Activated CD4-positive, alpha-beta T cell treated with anti-CD3 and anti-CD28 coated beads, Interleukin-2, amount 10 ng/mL, durations not matched to agents 7 days and 5 days (primary cell): ENCODE results near the gene DOK4. TPM values are rescaled to one million over a fixed set of nuclear protein-coding genes. Genes with fewer than 3 reads are reported as not detected.

Experiments
- CTCF ChIA-PET: fragments of 350-600 bp; sonication (Branson Sonifier 250); formaldehyde crosslinking; loops from one replicate; lab custom pipeline; 2021; ENCODE audit warnings: antibody characterized with exemption; lab: Charles Lee
- POLR2A ChIA-PET: fragments of 350-600 bp; sonication (Branson Sonifier 250); formaldehyde crosslinking; loops from one replicate; lab custom pipeline; 2021; ENCODE audit warnings: antibody characterized with exemption; lab: Charles Lee
- DNase-seq: peaks from one replicate; pipeline ENCODE4 v3.0.0-alpha.2; 2020
- H3K27ac Mint-ChIP-seq: one replicate; pipeline ENCODE4 v1.8.0; 2021; ENCODE audit warnings: mild to moderate bottlenecking, moderate library complexity, mixed read lengths
- H3K27me3 Mint-ChIP-seq: one replicate; pipeline ENCODE4 v1.8.0; 2021; ENCODE audit warnings: mixed read lengths
- H3K36me3 Mint-ChIP-seq: one replicate; pipeline ENCODE4 v1.8.0; 2021; ENCODE audit warnings: low read depth, mixed read lengths
- H3K4me1 Mint-ChIP-seq: one replicate; pipeline ENCODE4 v1.8.0; 2021; ENCODE audit warnings: mixed read lengths
- H3K4me3 Mint-ChIP-seq: one replicate; pipeline ENCODE4 v1.8.0; 2021; ENCODE audit warnings: mild to moderate bottlenecking, moderate library complexity, mixed read lengths
- H3K9me3 Mint-ChIP-seq: one replicate; pipeline ENCODE4 v1.8.0; 2021; ENCODE audit warnings: mixed read lengths
- total RNA-seq, 2 experiments: library from RNA; stranded (reverse); gene quantifications; one replicate each; pipeline ENCODE4 v1.2.3, GENCODE V29; 2021

Gene DOK4
- total RNA-seq, 2 experiments from 2014 or later, result 2.3 to 2.7 TPM

GRCh38 chr16:57489229-57489628, 2.9 kb upstream of the DOK4 start:
- Mint-ChIP-seq H3K4me1 (peaks cover 17% of the 10 kb centered on the region), H3K27ac (no peak overlapping the region), H3K36me3 (no peaks in the 10 kb centered on the region), H3K4me3 (no peak overlapping the region), H3K27me3 (peaks cover 7% of the 10 kb centered on the region), H3K9me3 (no peaks in the 10 kb centered on the region)
- ChIA-PET CTCF (interaction anchor here (0.6 to 1.3 kb wide), 4 partner anchors 14 to 72 kb away, joined by 3 to 4 read pairs (median 4); no protein-coding TSS in a partner anchor), POLR2A (no interaction called here)
- no peak for DNase-seq

- Mint-ChIP-seq H3K36me3 (no peaks in the 10 kb centered on the region), H3K27ac (no peak overlapping the region), H3K4me3 (peak overlapping the region; percentile 68), H3K9me3 (no peaks in the 10 kb centered on the region), H3K27me3 (peaks cover 5% of the 10 kb centered on the region), H3K4me1 (peaks cover 17% of the 10 kb centered on the region)
- no peak for DNase-seq
- ChIA-PET POLR2A (no interaction called here), CTCF (interaction anchor here (1.1 to 2.5 kb wide), 10 partner anchors 9 to 162 kb away, joined by 3 to 14 read pairs (median 4); partner anchors contain the start of gene POLR2C)
Observed at GRCh38 chr16:57486858-57487834, 853 bp upstream of the DOK4 start.

- Mint-ChIP-seq H3K27ac (no peak overlapping the region), H3K36me3 (no peaks in the 10 kb centered on the region), H3K27me3 (no peaks in the 10 kb centered on the region), H3K4me3 (peak overlapping the region; percentile 76), H3K4me1 (peaks cover 17% of the 10 kb centered on the region), H3K9me3 (no peaks in the 10 kb centered on the region)
- ChIA-PET POLR2A (interaction anchor here (0.6 kb wide), 1 partner anchor 30 kb away, joined by 5 read pairs; no protein-coding TSS in a partner anchor), CTCF (interaction anchor here (0.7 to 2.5 kb wide), 7 partner anchors 9 to 115 kb away, joined by 3 to 14 read pairs (median 7); partner anchors contain the start of gene POLR2C)
- no peak for DNase-seq
Observed at GRCh38 chr16:57485091-57485915, 990 bp downstream of the DOK4 start.

GRCh38 chr16:57484515-57485005, 1.7 kb downstream of the DOK4 start:
- Mint-ChIP-seq H3K9me3 (no peaks in the 10 kb centered on the region), H3K27me3 (no peaks in the 10 kb centered on the region), H3K4me1 (peaks cover 17% of the 10 kb centered on the region), H3K27ac (no peak overlapping the region), H3K4me3 (no peak overlapping the region), H3K36me3 (no peaks in the 10 kb centered on the region)
- DNase-seq, result no peak
- ChIA-PET CTCF (interaction anchor here (0.9 to 2.3 kb wide), 4 partner anchors 8 to 116 kb away, joined by 3 to 8 read pairs (median 7); no protein-coding TSS in a partner anchor), POLR2A (no interaction called here)

- H3K27ac Mint-ChIP-seq, result no peak overlapping the region
- H3K27me3 Mint-ChIP-seq, result no peaks in the 10 kb centered on the region
- H3K4me1 Mint-ChIP-seq, result peaks cover 17% of the 10 kb centered on the region
- ChIA-PET CTCF (interaction anchor here (0.9 to 1.2 kb wide), 2 partner anchors 22 to 117 kb away, joined by 3 to 7 read pairs; partner anchors contain the start of gene POLR2C), POLR2A (no interaction called here)
- no peaks in the 10 kb centered on the region for H3K9me3 Mint-ChIP-seq
- H3K36me3 Mint-ChIP-seq, result no peaks in the 10 kb centered on the region
- H3K4me3 Mint-ChIP-seq, result no peak overlapping the region
- no peak for DNase-seq
Observed at GRCh38 chr16:57483725-57484514, 2.4 kb downstream of the DOK4 start.

GRCh38 chr16:57482845-57483545, 3.3 kb downstream of the DOK4 start:
- ChIA-PET CTCF (interaction anchor here (1.2 to 1.5 kb wide), 2 partner anchors 21 to 61 kb away, joined by 3 to 7 read pairs; partner anchors contain the start of gene POLR2C), POLR2A (no interaction called here)
- Mint-ChIP-seq H3K4me3 (no peak overlapping the region), H3K27me3 (no peaks in the 10 kb centered on the region), H3K4me1 (peaks cover 17% of the 10 kb centered on the region), H3K36me3 (no peaks in the 10 kb centered on the region), H3K27ac (no peak overlapping the region), H3K9me3 (no peaks in the 10 kb centered on the region)
- no peak for DNase-seq

GRCh38 chr16:57481421-57481820, 4.9 kb downstream of the DOK4 start:
- CTCF ChIA-PET, result interaction anchor here (0.6 to 1.4 kb wide), 6 partner anchors 9 to 181 kb away, joined by 3 to 4 read pairs (median 4); partner anchors contain the start of gene POLR2C
- Mint-ChIP-seq H3K4me3 (no peak overlapping the region), H3K4me1 (peaks cover 12% of the 10 kb centered on the region), H3K36me3 (no peaks in the 10 kb centered on the region), H3K27me3 (no peaks in the 10 kb centered on the region), H3K27ac (no peak overlapping the region), H3K9me3 (no peaks in the 10 kb centered on the region)
- no peak for DNase-seq
- POLR2A ChIA-PET, result no interaction called here

GRCh38 chr16:57480754-57481230, 5.5 kb downstream of the DOK4 start:
- Mint-ChIP-seq H3K4me3 (no peak overlapping the region), H3K9me3 (no peaks in the 10 kb centered on the region), H3K27me3 (no peaks in the 10 kb centered on the region), H3K27ac (no peak overlapping the region), H3K36me3 (no peaks in the 10 kb centered on the region), H3K4me1 (peaks cover 17% of the 10 kb centered on the region)
- CTCF ChIA-PET, result interaction anchor here (0.6 to 1.4 kb wide), 5 partner anchors 8 to 180 kb away, joined by 3 to 4 read pairs (median 4); partner anchors contain the start of gene POLR2C
- POLR2A ChIA-PET, result no interaction called here
- no peak for DNase-seq

GRCh38 chr16:57479976-57480753, 6.1 kb downstream of the DOK4 start:
- H3K9me3 Mint-ChIP-seq, result no peaks in the 10 kb centered on the region
- H3K4me3 Mint-ChIP-seq, result no peak overlapping the region
- H3K4me1 Mint-ChIP-seq, result peaks cover 16% of the 10 kb centered on the region
- no peaks in the 10 kb centered on the region for H3K36me3 Mint-ChIP-seq
- no peak overlapping the region for H3K27ac Mint-ChIP-seq
- ChIA-PET CTCF (interaction anchor here (1.3 to 3.2 kb wide), 5 partner anchors 18 to 180 kb away, joined by 4 to 9 read pairs (median 5); partner anchors contain the start of gene POLR2C), POLR2A (no interaction called here)
- no peaks in the 10 kb centered on the region for H3K27me3 Mint-ChIP-seq
- no peak for DNase-seq

GRCh38 chr16:57479205-57479975, 6.9 kb downstream of the DOK4 start:
- no peak overlapping the region for H3K4me3 Mint-ChIP-seq
- CTCF ChIA-PET, result interaction anchor here (1.0 to 3.2 kb wide), 5 partner anchors 7 to 40 kb away, joined by 3 to 9 read pairs (median 5); partner anchors contain the start of genes DOK4 and POLR2C
- no peak for DNase-seq
- peak overlapping the region; percentile 48 for H3K27ac Mint-ChIP-seq
- no peaks in the 10 kb centered on the region for H3K9me3 Mint-ChIP-seq
- H3K36me3 Mint-ChIP-seq, result no peaks in the 10 kb centered on the region
- peaks cover 18% of the 10 kb centered on the region for H3K4me1 Mint-ChIP-seq
- no peaks in the 10 kb centered on the region for H3K27me3 Mint-ChIP-seq
- POLR2A ChIA-PET, result no interaction called here
